Heart left ventricle (tissue), 13 donors: Measurements from ENCODE around the gene MSANTD1.

Experiments used
- CTCF ChIP-seq, 12 donors: fragments of 200-600 bp; sonication (generic) in 4 of 12; IDR thresholded peaks; one replicate each; pipeline versions ENCODE4 v1.5.0 to v1.8.0; 2018 to 2022; ENCODE audit warnings: antibody characterized with exemption in 12 of 12, mild to moderate bottlenecking in 5 of 12
- POLR2A ChIP-seq, 2 donors: fragments of 450-650 bp; IDR thresholded peaks; one replicate each; pipeline ENCODE4 v1.6.1; 2017; ENCODE audit warnings: antibody characterized with exemption in 2 of 2, mild to moderate bottlenecking in 2 of 2, moderate library complexity in 2 of 2
- donor health status: ischemic (EF 13 %, LVEDD 7.1; RV severe dilation, severe dysfunction).
- donor health status: DM: no; HTN: yes; CAD: no.
- donor health status: DM: no; HTN: no; CAD: no.
- donor health status: ischemic (EF 25% LVEDD 6.9; RV normal size, moderate dysfunction).
- donor health status: ischemic (EF 25% LVEDD 5.7; RV mildly dilated, moderate dysfunction).
- donor health status: ischemic (EF 35%, LVEDD 5.7; RV mildly dilated, moderate dysfunction).
- donor health status: nonischemic (EF 11% LVEDD 7.7; RV severe dilation, severe dysfunction).
- donor health status: DM: yes; HTN: yes; CAD: no.
- donor health status: PGD.
- donor health status: ischemic (EF 29% LVEDD 5.4; RV normal size, mild dysfunction).
- donor health status: nonischemic (EF 23%, LVEDD 6.1; RV moderate dilation, normal function).

- TF ChIP-seq CTCF (IDR thresholded peaks at IDR 0.05) (no peak), POLR2A (IDR thresholded peaks at IDR 0.05) (no peak)
Observed at GRCh38 chr4:3213106-3213425, 35.9 kb upstream of the MSANTD1 start.
